Stimulated activated CD8-positive, alpha-beta memory T cell treated with anti-CD3 and anti-CD28 coated beads, Interleukin-7, amount 100 ng/mL, for 1 hour (primary cell): ENCODE results near the gene FOS.

Source experiments
- DNase-seq, 2 donors: peaks; one replicate each; pipeline ENCODE4 v3.0.0-alpha.2; 2020; ENCODE audit warnings: low read depth in 2 of 2

The FOS gene

DNA sequence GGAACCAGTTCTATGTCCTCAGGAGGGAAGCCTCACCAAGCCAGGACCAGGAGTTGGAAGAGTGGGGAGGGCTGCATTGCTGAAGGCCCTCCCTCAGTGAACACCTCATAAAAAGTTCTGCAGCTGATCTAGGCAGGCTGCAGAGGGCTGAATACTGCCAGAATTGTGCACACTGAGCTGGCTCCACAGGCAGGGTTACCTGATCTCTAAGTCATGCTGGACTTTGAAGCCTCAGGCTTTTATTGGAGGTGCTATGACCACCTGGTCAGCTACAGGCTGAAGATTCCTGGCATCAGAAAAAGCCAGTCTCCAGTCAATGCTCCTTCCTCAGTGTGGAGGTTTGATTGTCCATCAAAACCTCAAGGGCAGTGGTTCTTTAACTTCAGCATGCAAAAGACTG, 39.7 kb downstream of the FOS start:
- DNase-seq: no peak

DNA sequence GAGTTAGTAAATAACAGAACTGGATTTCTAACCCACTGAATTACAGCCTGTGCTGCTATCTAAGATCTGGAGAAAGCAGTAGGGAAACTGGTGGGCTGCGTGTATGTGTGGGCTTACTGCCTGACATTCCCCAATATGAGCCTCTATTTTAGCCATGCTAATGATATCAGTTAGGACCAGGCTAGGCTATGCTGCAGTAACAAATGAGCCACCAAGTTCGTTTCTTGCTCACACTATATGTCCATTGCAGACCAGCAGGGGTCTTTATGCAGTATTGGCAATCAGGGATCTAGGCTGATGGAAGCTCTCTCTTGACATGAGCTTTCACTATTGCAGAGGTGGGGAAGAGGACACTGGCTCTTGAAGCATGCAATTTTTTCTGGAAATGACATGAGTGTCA, 40.4 kb downstream of the FOS start:
- no peak for DNase-seq

DNA sequence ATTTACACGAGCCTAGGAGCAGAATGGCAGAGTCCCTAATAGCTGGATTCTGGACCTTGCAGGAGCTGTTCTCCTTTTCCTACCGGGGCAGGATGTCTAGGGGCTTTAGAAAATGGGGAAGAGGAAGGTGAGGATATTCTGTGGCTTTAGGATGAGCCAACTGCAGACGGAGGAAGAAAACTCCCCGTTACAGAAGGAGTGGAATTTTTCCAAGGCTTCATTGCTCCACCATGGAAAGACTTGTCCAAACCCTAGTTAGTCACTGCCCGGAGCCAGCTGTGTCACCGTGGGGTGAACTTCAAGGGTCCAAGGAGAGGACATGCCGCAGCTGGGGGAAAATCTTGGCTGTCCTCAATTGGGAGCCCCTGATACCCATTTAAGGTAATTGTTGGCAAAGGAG, 41.6 kb downstream of the FOS start:
- no peak for DNase-seq

DNA sequence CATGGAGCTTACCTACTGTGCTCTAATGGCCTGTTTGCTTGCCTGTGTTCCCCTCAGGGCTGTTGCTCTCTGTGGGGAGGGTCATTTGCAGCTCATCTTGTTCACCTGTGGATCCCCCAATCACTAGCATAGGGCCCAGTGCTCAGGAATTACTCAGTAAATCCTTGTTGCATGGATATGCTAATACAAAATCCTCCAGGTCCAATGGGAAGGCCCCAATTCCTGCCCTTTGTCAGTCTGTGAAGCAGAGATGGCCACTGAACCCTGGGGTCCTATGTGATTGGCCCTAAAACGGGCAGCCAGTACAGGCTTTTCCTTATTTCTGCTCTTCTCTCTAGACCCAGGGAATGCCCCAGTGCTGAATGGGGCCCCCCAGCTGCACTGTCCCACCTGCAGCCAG, 44.1 kb downstream of the FOS start:
- DNase-seq: no peak

GRCh38 chr14:75323571-75323970, 44.9 kb downstream of the FOS start:
- DNase-seq: no peak

GRCh38 chr14:75328558-75329155, 50.0 kb downstream of the FOS start:
- no peak for DNase-seq

DNA sequence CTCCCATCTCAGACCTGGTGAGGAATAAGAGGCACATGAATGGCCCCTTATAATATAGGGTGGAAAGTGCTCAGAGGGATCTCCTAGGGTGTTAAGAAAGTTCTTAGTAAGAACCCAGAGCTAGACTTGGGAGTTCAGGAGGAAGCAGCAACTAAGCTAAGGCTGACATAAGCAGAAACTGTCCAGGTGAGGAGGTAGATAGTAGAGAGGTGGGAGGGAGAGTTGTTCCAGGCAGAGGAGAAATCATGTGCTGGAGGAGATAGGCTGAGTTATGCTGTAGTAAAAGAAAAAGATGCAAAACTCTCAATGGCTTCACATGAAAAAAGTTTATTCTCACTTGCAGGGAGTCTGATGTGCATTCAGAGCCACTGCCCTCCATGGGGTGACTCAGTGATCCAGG, 50.7 kb downstream of the FOS start:
- no peak for DNase-seq

DNA sequence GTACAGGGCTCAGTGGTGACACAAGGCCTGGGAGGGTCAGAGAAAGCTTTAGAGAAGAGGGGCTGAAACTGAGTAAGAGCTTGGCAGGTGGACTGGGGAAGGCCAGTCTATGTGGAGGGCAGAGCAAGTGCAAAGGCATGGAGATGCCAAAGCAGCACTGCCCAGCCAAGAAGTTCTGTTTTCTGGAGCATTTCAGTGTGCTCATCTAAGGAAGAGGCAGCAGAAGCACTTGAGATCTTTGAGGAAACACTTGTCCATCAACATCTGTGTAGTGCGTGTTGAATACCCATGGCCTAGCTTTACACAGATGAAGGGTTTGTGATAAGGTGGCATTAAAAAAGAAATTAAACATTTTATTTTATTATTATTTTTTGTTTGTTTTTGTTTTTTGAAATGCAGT, 52.8 kb downstream of the FOS start:
- DNase-seq: no peak
